Panc1 (cell line): ENCODE results near the gene SECTM1.
A peak's percentile ranks its signal among the peaks of the same experiment; 100 is the strongest.

Source experiments
- POLR2AphosphoS5 ChIP-seq: IDR thresholded peaks from 2 replicates; pipeline ENCODE4 v1.6.1; 2012; ENCODE audit warnings: mild to moderate bottlenecking, low read depth, low read length, moderate library complexity
- TF ChIP-seq, protein P1 (sequence below): fragments of 450-650 bp; IDR thresholded peaks from 2 replicates; pipeline ENCODE4 v1.5.1; 2017; ENCODE audit warnings: mild to moderate bottlenecking

GRCh38 chr17:82350182-82351030 lies 16.8 kb upstream of the SECTM1 start:
- TF ChIP-seq, protein P1, sequence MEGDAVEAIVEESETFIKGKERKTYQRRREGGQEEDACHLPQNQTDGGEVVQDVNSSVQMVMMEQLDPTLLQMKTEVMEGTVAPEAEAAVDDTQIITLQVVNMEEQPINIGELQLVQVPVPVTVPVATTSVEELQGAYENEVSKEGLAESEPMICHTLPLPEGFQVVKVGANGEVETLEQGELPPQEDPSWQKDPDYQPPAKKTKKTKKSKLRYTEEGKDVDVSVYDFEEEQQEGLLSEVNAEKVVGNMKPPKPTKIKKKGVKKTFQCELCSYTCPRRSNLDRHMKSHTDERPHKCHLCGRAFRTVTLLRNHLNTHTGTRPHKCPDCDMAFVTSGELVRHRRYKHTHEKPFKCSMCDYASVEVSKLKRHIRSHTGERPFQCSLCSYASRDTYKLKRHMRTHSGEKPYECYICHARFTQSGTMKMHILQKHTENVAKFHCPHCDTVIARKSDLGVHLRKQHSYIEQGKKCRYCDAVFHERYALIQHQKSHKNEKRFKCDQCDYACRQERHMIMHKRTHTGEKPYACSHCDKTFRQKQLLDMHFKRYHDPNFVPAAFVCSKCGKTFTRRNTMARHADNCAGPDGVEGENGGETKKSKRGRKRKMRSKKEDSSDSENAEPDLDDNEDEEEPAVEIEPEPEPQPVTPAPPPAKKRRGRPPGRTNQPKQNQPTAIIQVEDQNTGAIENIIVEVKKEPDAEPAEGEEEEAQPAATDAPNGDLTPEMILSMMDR, result peak; percentile 49; the same call in 1 of the 2 replicates
- TF ChIP-seq POLR2AphosphoS5, result no peak
